22Rv1 (cell line): Measurements from ENCODE around the gene COLGALT1.

Source experiments
- ZFX ChIP-seq: fragments of 450-650 bp; IDR thresholded peaks from 2 replicates; pipeline ENCODE4 v1.6.1; 2017; ENCODE audit warnings: antibody characterized with exemption, borderline replicate concordance
- TF ChIP-seq, protein P1 (sequence below): fragments of 450-650 bp; IDR thresholded peaks from 2 replicates; pipeline ENCODE4 v1.5.1; 2017; ENCODE audit warnings: mild to moderate bottlenecking

DNA sequence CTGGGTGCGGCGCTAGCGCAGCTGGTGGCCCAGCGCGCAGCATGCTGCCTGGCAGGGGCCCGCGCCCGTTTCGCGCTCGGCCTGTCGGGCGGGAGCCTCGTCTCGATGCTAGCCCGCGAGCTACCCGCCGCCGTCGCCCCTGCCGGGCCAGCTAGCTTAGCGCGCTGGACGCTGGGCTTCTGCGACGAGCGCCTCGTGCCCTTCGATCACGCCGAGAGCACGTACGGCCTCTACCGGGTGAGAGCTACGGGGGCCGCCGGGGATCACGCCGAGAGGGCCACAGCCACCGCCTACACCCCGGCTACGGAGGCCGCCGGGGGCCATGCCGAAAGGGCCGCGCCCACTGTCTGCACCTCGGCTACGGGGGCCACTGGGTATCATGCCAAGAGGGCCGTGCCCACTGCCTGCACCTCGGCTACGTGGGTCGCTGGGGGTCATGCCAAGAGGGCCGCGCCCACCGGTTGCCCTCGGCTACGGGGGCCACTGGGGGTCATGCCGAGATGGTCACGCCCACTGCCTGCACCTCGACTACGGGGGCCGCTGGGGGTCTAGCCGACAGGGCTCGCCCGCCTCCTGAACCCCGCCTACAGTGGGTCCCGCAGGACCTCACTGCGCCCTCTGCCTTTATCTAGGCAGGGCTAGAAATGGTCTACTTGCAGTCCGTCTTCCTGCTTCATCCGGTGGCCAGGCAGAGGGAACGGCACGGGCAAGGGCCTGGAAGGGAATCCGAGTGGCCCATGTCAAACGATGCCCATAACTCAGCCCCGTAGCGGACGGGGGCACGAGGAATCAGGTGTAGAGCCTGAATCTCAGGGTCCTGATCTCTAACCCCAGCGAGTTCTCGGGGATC lies 43.5 kb upstream of the COLGALT1 start:
- TF ChIP-seq, protein P1, sequence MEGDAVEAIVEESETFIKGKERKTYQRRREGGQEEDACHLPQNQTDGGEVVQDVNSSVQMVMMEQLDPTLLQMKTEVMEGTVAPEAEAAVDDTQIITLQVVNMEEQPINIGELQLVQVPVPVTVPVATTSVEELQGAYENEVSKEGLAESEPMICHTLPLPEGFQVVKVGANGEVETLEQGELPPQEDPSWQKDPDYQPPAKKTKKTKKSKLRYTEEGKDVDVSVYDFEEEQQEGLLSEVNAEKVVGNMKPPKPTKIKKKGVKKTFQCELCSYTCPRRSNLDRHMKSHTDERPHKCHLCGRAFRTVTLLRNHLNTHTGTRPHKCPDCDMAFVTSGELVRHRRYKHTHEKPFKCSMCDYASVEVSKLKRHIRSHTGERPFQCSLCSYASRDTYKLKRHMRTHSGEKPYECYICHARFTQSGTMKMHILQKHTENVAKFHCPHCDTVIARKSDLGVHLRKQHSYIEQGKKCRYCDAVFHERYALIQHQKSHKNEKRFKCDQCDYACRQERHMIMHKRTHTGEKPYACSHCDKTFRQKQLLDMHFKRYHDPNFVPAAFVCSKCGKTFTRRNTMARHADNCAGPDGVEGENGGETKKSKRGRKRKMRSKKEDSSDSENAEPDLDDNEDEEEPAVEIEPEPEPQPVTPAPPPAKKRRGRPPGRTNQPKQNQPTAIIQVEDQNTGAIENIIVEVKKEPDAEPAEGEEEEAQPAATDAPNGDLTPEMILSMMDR, result no peak
- TF ChIP-seq ZFX, result no peak
